Stomach (tissue), 9 donors: Measurements from ENCODE around the gene SRPK3. TPM values are rescaled to one million over a fixed set of nuclear protein-coding genes. Genes with fewer than 3 reads are reported as not detected.

ENCODE experiments used
- DNase-seq, 2 donors: peaks; one replicate each; pipeline versions ENCODE4 v3.0.0 to v3.0.0-alpha.2; 2013 to 2019
- H3K27ac ChIP-seq, 5 donors: fragments of 200-600 bp in 4 of 5; sonication (generic) in 4 of 5; one replicate each; pipeline ENCODE4 v1.5.1; 2013 to 2019; ENCODE audit warnings: mild to moderate bottlenecking in 1 of 5, moderate library complexity in 1 of 5
- H3K27me3 ChIP-seq, 3 donors: fragments of 200-600 bp; sonication (generic); one replicate each; pipeline ENCODE4 v1.5.1; 2017 to 2019; ENCODE audit warnings: mixed run types in 1 of 3
- H3K36me3 ChIP-seq, 4 donors: fragments of 200-600 bp; sonication (generic); 1 replicate in 3 of 4; 2 replicates in 1 of 4; pipeline ENCODE4 v1.5.1; 2016 to 2019
- H3K4me1 ChIP-seq, 4 donors: fragments of 200-600 bp; sonication (generic); one replicate each; pipeline ENCODE4 v1.5.1; 2016 to 2019
- H3K4me3 ChIP-seq, 4 donors: fragments of 200-600 bp; sonication (generic) in 3 of 4; one replicate each; pipeline ENCODE4 v1.5.1; 2016 to 2019; ENCODE audit warnings: mild to moderate bottlenecking in 1 of 4
- H3K9me3 ChIP-seq, 4 donors: fragments of 200-600 bp; sonication (generic); one replicate each; pipeline ENCODE4 v1.5.1; 2016 to 2019
- CTCF ChIP-seq, 7 experiments: fragments of 450-650 bp in 4 of 7; fragments of 200-600 bp in 3 of 7; sonication (generic) in 3 of 7; IDR thresholded peaks; one replicate each; pipeline ENCODE4 v1.5.1; 2016 to 2019; ENCODE audit warnings: antibody characterized with exemption in 7 of 7, control low read depth in 2 of 7, mild to moderate bottlenecking in 1 of 7
- EP300 ChIP-seq: sonication (generic); formaldehyde crosslinking; IDR thresholded peaks from one replicate; pipeline ENCODE4 v1.6.1; 2017; ENCODE audit warnings: antibody characterized with exemption
- POLR2A ChIP-seq, 4 donors: fragments of 450-650 bp; IDR thresholded peaks; one replicate each; pipeline ENCODE4 v1.6.1; 2016; ENCODE audit warnings: antibody characterized with exemption in 4 of 4, control low read depth in 2 of 4, mild to moderate bottlenecking in 1 of 4, moderate library complexity in 1 of 4
- POLR2AphosphoS5 ChIP-seq, 3 donors: sonication (generic); formaldehyde crosslinking; IDR thresholded peaks; one replicate each; pipeline ENCODE4 v1.6.1; 2016; ENCODE audit warnings: antibody characterized with exemption in 3 of 3
- WGBS, 5 donors: extraction: QIAGEN DNeasy Blood & Tissue Kit in 3 of 5; methylation state at CpG; one replicate each; pipeline versions ENCODE4 v1.1.5 to v1.1.7; 2013 to 2018; 5-methylcytosine and 5-hydroxymethylcytosine counted together
- intact Hi-C: fragments of 100-400 bp; cut with DNase I; formaldehyde crosslinking; loops from one replicate; pipeline ENCODE4 v1.15.1; 2023; ENCODE audit warnings: low total_unique reads
- polyA plus RNA-seq, 3 donors: library from polyadenylated mRNA; stranded (reverse); fragments of 200-250 nt; gene quantifications; one replicate each; pipeline ENCODE4 v1.2.3, GENCODE V29; 2013
- total RNA-seq, 5 donors: library from RNA; depleted of rRNA; stranded (reverse); fragments of >200 nt; gene quantifications; one replicate each; pipeline versions ENCODE4 v1.1.0 to v1.2.3, GENCODE V29; 2014 to 2016
- donor health status: healthy with polysubstance abuse.
- donor health status: Bipolar disorder and iron deficiency.
- donor health status: healthy.

The SRPK3 gene
- total and polyA plus RNA-seq, 8 donors = 0.35 to 3.6 (median 1.3) TPM; not detected in 2

GRCh38 chrX:153736871-153737441, 43.9 kb upstream of the SRPK3 start:
- Histone ChIP-seq H3K4me3 (no peak overlapping the region), H3K27me3 (no peaks in the 10 kb centered on the region), H3K9me3 (peaks cover 0 to 14% (median 4%) of the 10 kb centered on the region in 4 donors), H3K27ac (no peak overlapping the region), H3K36me3 (peaks cover 0 to 53% (median 33%) of the 10 kb centered on the region in 4 donors), H3K4me1 (no peaks in the 10 kb centered on the region)
- 68 to 92% (median 81%) methylated on average over 7 to 15 of the region's 15 CpGs for WGBS, 5 donors
- intact Hi-C loops = no loop called here
- TF ChIP-seq POLR2A (IDR thresholded peaks at IDR 0.05) (no peak), EP300 (no peak), POLR2AphosphoS5 (IDR thresholded peaks at IDR 0.05) (no peak), CTCF (IDR thresholded peaks at IDR 0.05) (no peak)
- no peak for DNase-seq

- DNase-seq = no peak
Observed at GRCh38 chrX:153738056-153738605, 42.7 kb upstream of the SRPK3 start.

GRCh38 chrX:153739754-153740486, 40.9 kb upstream of the SRPK3 start:
- intact Hi-C loops = no loop called here
- Histone ChIP-seq H3K27ac (no peak overlapping the region), H3K4me1 (peaks cover 4 to 15% (median 9%) of the 10 kb centered on the region in 4 donors), H3K9me3 (peaks cover 0 to 4% (median 0%) of the 10 kb centered on the region in 4 donors), H3K36me3 (peaks cover 0 to 45% (median 30%) of the 10 kb centered on the region in 4 donors), H3K4me3 (no peak overlapping the region), H3K27me3 (no peaks in the 10 kb centered on the region)
- no peak for TF ChIP-seq POLR2A (IDR thresholded peaks at IDR 0.05)
- no peak for TF ChIP-seq POLR2AphosphoS5 (IDR thresholded peaks at IDR 0.05)
- no peak for TF ChIP-seq EP300
- no peak for TF ChIP-seq CTCF (IDR thresholded peaks at IDR 0.05)
- 87 to 91% (median 88%) methylated on average over 23 to 29 of the region's 29 CpGs for WGBS, 5 donors
- DNase-seq = no peak

More at GRCh38 chrX:153738056-153738605, 42.7 kb upstream of the SRPK3 start:
- 90 to 100% (median 95%) methylated on average over 4 to 27 of the region's 27 CpGs for WGBS, 5 donors
- H3K9me3 ChIP-seq = peaks cover 0 to 6% (median 0%) of the 10 kb centered on the region in 4 donors
- no peaks in the 10 kb centered on the region for H3K27me3 ChIP-seq
- H3K27ac ChIP-seq = no peak overlapping the region
- H3K4me3 ChIP-seq = no peak overlapping the region
- H3K36me3 ChIP-seq = peaks cover 0 to 45% (median 30%) of the 10 kb centered on the region in 4 donors
- peaks cover 0 to 4% (median under 1%) of the 10 kb centered on the region in 4 donors for H3K4me1 ChIP-seq
- TF ChIP-seq CTCF (IDR thresholded peaks at IDR 0.05) (no peak), EP300 (no peak), POLR2AphosphoS5 (IDR thresholded peaks at IDR 0.05) (no peak), POLR2A (IDR thresholded peaks at IDR 0.05) (no peak)
- intact Hi-C loops = no loop called here

- peaks cover 4 to 15% (median 9%) of the 10 kb centered on the region in 4 donors for H3K4me1 ChIP-seq
- no peak for DNase-seq
- H3K9me3 ChIP-seq = no peaks in the 10 kb centered on the region
- no peak for TF ChIP-seq CTCF (IDR thresholded peaks at IDR 0.05)
- no peak for TF ChIP-seq EP300
- TF ChIP-seq POLR2A (IDR thresholded peaks at IDR 0.05) = no peak
- TF ChIP-seq POLR2AphosphoS5 (IDR thresholded peaks at IDR 0.05) = no peak
- no peak overlapping the region for H3K4me3 ChIP-seq
- intact Hi-C loops = no loop called here
- peaks cover 0 to 45% (median 30%) of the 10 kb centered on the region in 4 donors for H3K36me3 ChIP-seq
- 72 to 96% (median 92%) methylated on average over 7 to 16 of the region's 16 CpGs for WGBS, 5 donors
- no peak overlapping the region for H3K27ac ChIP-seq
- H3K27me3 ChIP-seq = no peaks in the 10 kb centered on the region
Observed at GRCh38 chrX:153740631-153741222, 40.1 kb upstream of the SRPK3 start.
